IMR-90 (cell line): ENCODE measurements around the gene EXOC8. TPM values are rescaled to one million over a fixed set of nuclear protein-coding genes. Genes with fewer than 3 reads are reported as not detected.

Experiments
- ATAC-seq: fragments of 200-7000 bp; cut with Tn5 transposase; 2 replicates; pipeline ENCODE4 v1.9.1; 2020; ENCODE audit warnings: low read depth, mild to moderate bottlenecking, moderate library complexity
- BruUV-seq: library from RNA; stranded (reverse); fragments of 400-500 nt; replicated peaks from 2 replicates; lab custom pipeline; 2021; lab: Mats Ljungman, UMichigan
- CTCF ChIA-PET: fragments of 300-600 bp; formaldehyde crosslinking; extraction: SDS; loops from one replicate; lab custom pipeline; 2021; ENCODE audit warnings: antibody characterized with exemption; lab: Yijun Ruan, JAX
- POLR2A ChIA-PET: fragments of 300-600 bp; sonication (Branson Sonifier 250); formaldehyde crosslinking; loops from one replicate; lab custom pipeline; 2022; ENCODE audit warnings: antibody characterized with exemption; ENCODE audit not compliant: unreplicated experiment; lab: Charles Lee
- DNase-seq: peaks from one replicate; pipeline ENCODE4 v3.0.0; 2013
- H2AFZ ChIP-seq: replicated peaks from 2 replicates; pipeline ENCODE3; 2013; ENCODE audit warnings: low read length, mild to moderate bottlenecking; ENCODE audit not compliant: poor library complexity
- H2AK5ac ChIP-seq: 2 replicates; pipeline ENCODE4 v1.6.1; 2013; ENCODE audit warnings: low read depth, low read length, inconsistent platforms
- H2AK9ac ChIP-seq: replicated peaks from 2 replicates; pipeline ENCODE3; 2013; ENCODE audit warnings: mild to moderate bottlenecking, low read depth, low read length, moderate library complexity; ENCODE audit not compliant: poor library complexity
- H2BK120ac ChIP-seq: 2 replicates; pipeline ENCODE4 v1.6.1; 2013; ENCODE audit warnings: low read depth, low read length, inconsistent platforms
- H2BK15ac ChIP-seq: 3 replicates; pipeline ENCODE4 v1.6.1; 2013; ENCODE audit warnings: low read depth, low read length, inconsistent platforms
- H2BK20ac ChIP-seq: 2 replicates; pipeline ENCODE4 v1.6.1; 2013; ENCODE audit warnings: low read depth, mild to moderate bottlenecking, inconsistent platforms, low read length, moderate library complexity
- H2BK5ac ChIP-seq: 2 replicates; pipeline ENCODE4 v1.6.1; 2013; ENCODE audit warnings: mild to moderate bottlenecking, low read depth, low read length, inconsistent platforms; ENCODE audit not compliant: poor library complexity, severe bottlenecking
- H3K14ac ChIP-seq: replicated peaks from 2 replicates; pipeline ENCODE4 v1.6.1; 2013; ENCODE audit warnings: low read depth, low read length, inconsistent platforms
- H3K18ac ChIP-seq: 2 replicates; pipeline ENCODE4 v1.6.1; 2013; ENCODE audit warnings: low read depth, low read length, control low read depth
- H3K23ac ChIP-seq: 2 replicates; pipeline ENCODE4 v1.6.1; 2013; ENCODE audit warnings: low read depth, low read length, inconsistent platforms
- H3K27ac ChIP-seq: 2 replicates; pipeline ENCODE4 v1.5.1; 2013; ENCODE audit warnings: mild to moderate bottlenecking, control low read depth, low read length; ENCODE audit not compliant: insufficient read depth
- H3K27me3 ChIP-seq: 2 replicates; pipeline ENCODE4 v1.6.1; 2013; ENCODE audit warnings: low read length; ENCODE audit not compliant: control insufficient read depth, insufficient read depth
- H3K36me3 ChIP-seq: 2 replicates; pipeline ENCODE4 v1.6.1; 2013; ENCODE audit warnings: low read length, mixed read lengths; ENCODE audit not compliant: control insufficient read depth, insufficient read depth
- H3K4ac ChIP-seq: 2 replicates; pipeline ENCODE4 v1.6.1; 2013; ENCODE audit warnings: low read depth, low read length, inconsistent platforms
- H3K4me1 ChIP-seq: 2 replicates; pipeline ENCODE4 v1.6.1; 2013; ENCODE audit warnings: low read length, mixed read lengths; ENCODE audit not compliant: control insufficient read depth, insufficient read depth
- H3K4me2 ChIP-seq: 2 replicates; pipeline ENCODE4 v1.6.1; 2013; ENCODE audit warnings: low read depth, mild to moderate bottlenecking, control low read depth, low read length, moderate library complexity
- H3K4me3 ChIP-seq: 2 replicates; pipeline ENCODE4 v1.5.1; 2013; ENCODE audit warnings: low read depth, mild to moderate bottlenecking, control low read depth, low read length, moderate library complexity; ENCODE audit not compliant: insufficient read depth
- H3K56ac ChIP-seq: 2 replicates; pipeline ENCODE4 v1.6.1; 2013; ENCODE audit warnings: low read length, inconsistent platforms; ENCODE audit not compliant: insufficient read depth; ENCODE audit errors: extremely low read depth
- H3K79me1 ChIP-seq, 2 experiments: 2 replicates each; pipeline ENCODE4 v1.6.1; 2013; ENCODE audit warnings: low read length in 2 of 2, inconsistent platforms in 1 of 2, low read depth in 1 of 2
- H3K9ac ChIP-seq: 2 replicates; pipeline ENCODE4 v1.6.1; 2013; ENCODE audit warnings: low read depth, low read length, control low read depth
- H3K9me1 ChIP-seq: 2 replicates; pipeline ENCODE4 v1.6.1; 2013; ENCODE audit warnings: low read length, inconsistent platforms; ENCODE audit not compliant: insufficient read depth
- H3K9me3 ChIP-seq: 2 replicates; pipeline ENCODE4 v1.6.1; 2013; ENCODE audit warnings: low read length; ENCODE audit not compliant: control insufficient read depth, insufficient read depth
- H4K20me1 ChIP-seq: 2 replicates; pipeline ENCODE4 v1.6.1; 2013; ENCODE audit warnings: low read length, inconsistent platforms; ENCODE audit not compliant: insufficient read depth
- H4K5ac ChIP-seq: 2 replicates; pipeline ENCODE4 v1.6.1; 2013; ENCODE audit warnings: mild to moderate bottlenecking, low read depth, low read length, control low read depth
- H4K8ac ChIP-seq, 2 experiments: 2 replicates each; pipeline ENCODE4 v1.6.1; 2013; ENCODE audit warnings: low read depth in 2 of 2, low read length in 2 of 2, control low read depth in 1 of 2, inconsistent platforms in 1 of 2
- H4K91ac ChIP-seq: 2 replicates; pipeline ENCODE4 v1.6.1; 2013; ENCODE audit warnings: low read depth, low read length, inconsistent platforms; ENCODE audit not compliant: insufficient read depth
- BHLHE40 ChIP-seq: fragments of 150-350 bp; IDR thresholded peaks from 2 replicates; pipeline ENCODE4 v1.6.1; 2016; ENCODE audit warnings: mild to moderate bottlenecking, low read depth, low read length
- CEBPB ChIP-seq: IDR thresholded peaks from 2 replicates; pipeline ENCODE4 v1.6.1; 2012; ENCODE audit warnings: low read depth, low read length, improper control_type of control experiment
- FOS ChIP-seq: fragments of 150-350 bp; IDR thresholded peaks from 2 replicates; pipeline ENCODE4 v1.6.1; 2016; ENCODE audit warnings: low read depth, low read length
- MAZ ChIP-seq: IDR thresholded peaks from 2 replicates; pipeline ENCODE4 v1.6.1; 2012; ENCODE audit warnings: low read depth, mild to moderate bottlenecking, low read length, improper control_type of control experiment, moderate library complexity, borderline replicate concordance
- MXI1 ChIP-seq: IDR thresholded peaks from 2 replicates; pipeline ENCODE4 v1.6.1; 2012; ENCODE audit warnings: low read depth, mild to moderate bottlenecking, low read length, moderate library complexity, borderline replicate concordance
- NFE2L2 ChIP-seq: fragments of 150-350 bp; IDR thresholded peaks from 2 replicates; pipeline ENCODE4 v1.6.1; 2016; ENCODE audit warnings: low read depth, mild to moderate bottlenecking, low read length
- POLR2A ChIP-seq: IDR thresholded peaks from 2 replicates; pipeline ENCODE4 v1.6.1; 2012; ENCODE audit warnings: mild to moderate bottlenecking, low read depth, low read length
- RCOR1 ChIP-seq: IDR thresholded peaks from 2 replicates; pipeline ENCODE4 v1.6.1; 2012; ENCODE audit warnings: mild to moderate bottlenecking, low read length, improper control_type of control experiment; ENCODE audit not compliant: insufficient replicate concordance
- RFX5 ChIP-seq: IDR thresholded peaks from 2 replicates; pipeline ENCODE4 v1.8.0; 2012; ENCODE audit warnings: low read depth, mild to moderate bottlenecking, low read length, moderate library complexity
- USF2 ChIP-seq: fragments of 150-350 bp; IDR thresholded peaks from 2 replicates; pipeline ENCODE4 v1.6.1; 2017; ENCODE audit warnings: mild to moderate bottlenecking, antibody characterized with exemption, low read length, low read depth
- WGBS, 2 experiments: methylation state at CpG; one replicate each; pipeline versions ENCODE4 v1.1.5 to v1.1.7; 2013; ENCODE audit warnings: missing lambda C conversion rate in 2 of 2; ENCODE audit not compliant: insufficient read length in 1 of 2; ENCODE audit errors: extremely low coverage in 2 of 2; 5-methylcytosine and 5-hydroxymethylcytosine counted together
- dilution Hi-C: fragments of 300-500 bp; cut with HindIII; formaldehyde crosslinking; loops from one replicate; pipeline ENCODE4 v1.14.3; 2018; ENCODE audit warnings: low sequenced_read_pairs; ENCODE audit not compliant: unreplicated experiment
- in situ Hi-C: fragments of 300-500 bp; cut with MboI; formaldehyde crosslinking; loops from 3 replicates; pipeline ENCODE4 v1.14.3; 2019; ENCODE audit warnings: low sequenced_read_pairs, inconsistent platforms, mixed read lengths
- intact Hi-C: fragments of 100-400 bp; cut with micrococcal nuclease; formaldehyde crosslinking; loops from 2 replicates; pipeline ENCODE4 v1.10.0; 2022
- polyA plus RNA-seq, 3 experiments: library from polyadenylated mRNA; depleted of rRNA; stranded (reverse); fragments of >200 nt; gene quantifications; 2 replicates each; pipeline ENCODE4 v1.2.3, GENCODE V29; 2012; ENCODE audit warnings: low replicate concordance in 1 of 3
- total RNA-seq: library from RNA; depleted of rRNA; stranded (reverse); fragments of >200 nt; gene quantifications from 2 replicates; pipeline ENCODE4 v1.2.3, GENCODE V29; 2012

Gene EXOC8
- total and polyA plus RNA-seq, 2 of the 4 experiments (the other 2 are of a cell fraction) = 2.6 to 11.5 TPM

DNA sequence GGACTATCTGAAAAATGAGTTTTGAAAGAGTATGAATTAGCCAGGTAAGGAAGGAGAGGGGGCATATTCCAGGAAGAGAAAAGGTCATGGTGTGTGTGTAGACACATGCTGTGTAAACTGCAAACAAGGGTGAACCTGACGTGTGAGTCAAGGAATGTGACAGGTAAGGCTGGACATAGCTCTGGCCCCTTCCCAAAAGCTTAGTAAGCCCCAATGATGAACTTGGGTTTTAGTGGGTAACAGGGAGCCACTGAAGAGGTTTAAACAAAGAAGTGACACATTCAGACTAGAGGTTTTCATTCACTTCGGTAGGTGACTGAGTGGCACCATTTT, 47.7 kb upstream of the EXOC8 start:
- no peak overlapping the region for H4K8ac ChIP-seq
- H2AFZ ChIP-seq = no peak overlapping the region
- H3K27ac ChIP-seq = no peak overlapping the region
- no peak for TF ChIP-seq POLR2A
- no peak for TF ChIP-seq MXI1
- no peak for TF ChIP-seq BHLHE40
- TF ChIP-seq USF2 = no peak
- no peak for TF ChIP-seq CEBPB
- no peak for TF ChIP-seq RCOR1
- TF ChIP-seq MAZ = no peak
- no peak for TF ChIP-seq FOS
- no peak for TF ChIP-seq NFE2L2
- TF ChIP-seq RFX5 = no peak
- H3K79me1 ChIP-seq = peaks cover 20 to 80% of the 10 kb centered on the region in 2 experiments
- DNase-seq (no peak), ATAC-seq (no peak)
- no peak overlapping the region for H3K9ac ChIP-seq
- no peak overlapping the region for H2AK5ac ChIP-seq
- no peaks in the 10 kb centered on the region for H3K27me3 ChIP-seq
- H2BK5ac ChIP-seq = no peak overlapping the region
- dilution Hi-C loops = no loop called here
- H4K20me1 ChIP-seq = peaks cover 60% of the 10 kb centered on the region
- H3K9me1 ChIP-seq = peaks cover 13% of the 10 kb centered on the region
- no peak overlapping the region for H3K4me2 ChIP-seq
- peaks cover 5% of the 10 kb centered on the region for H3K4me1 ChIP-seq
- H3K9me3 ChIP-seq = no peaks in the 10 kb centered on the region
- H4K5ac ChIP-seq = no peak overlapping the region
- no peaks in the 10 kb centered on the region for H3K36me3 ChIP-seq
- POLR2A ChIA-PET = no interaction called here
- H2BK20ac ChIP-seq = no peak overlapping the region
- H3K23ac ChIP-seq = no peak overlapping the region
- H2BK15ac ChIP-seq = no peak overlapping the region
- no CpG with 5 or more reads among the region's 2 CpGs for WGBS, 2 experiments
- H2BK120ac ChIP-seq = no peak overlapping the region
- no peak overlapping the region for H3K4me3 ChIP-seq
- CTCF ChIA-PET = no interaction called here
- no peak overlapping the region for H2AK9ac ChIP-seq
- no peak overlapping the region for H3K4ac ChIP-seq
- in situ Hi-C loops = no loop called here
- H3K18ac ChIP-seq = no peak overlapping the region
- no TSS peak for BruUV-seq
- H4K91ac ChIP-seq = no peak overlapping the region
- H3K56ac ChIP-seq = no peak overlapping the region
- intact Hi-C loops = no loop called here
- no peak overlapping the region for H3K14ac ChIP-seq
